GM19023 (cell line): ENCODE measurements around the gene PPIB.
"Not testable (repeated sequence)": the region's sequence is repeated elsewhere in the genome, so short reads cannot be mapped to it uniquely, and the experiment has no call there.

Experiments
- ATAC-seq: cut with Tn5 transposase; IDR thresholded peaks from one replicate; pipeline ENCODE4 v1.9.1; 2021; ENCODE audit warnings: mild to moderate bottlenecking, moderate library complexity; ENCODE audit not compliant: unreplicated experiment

PPIB gene

DNA sequence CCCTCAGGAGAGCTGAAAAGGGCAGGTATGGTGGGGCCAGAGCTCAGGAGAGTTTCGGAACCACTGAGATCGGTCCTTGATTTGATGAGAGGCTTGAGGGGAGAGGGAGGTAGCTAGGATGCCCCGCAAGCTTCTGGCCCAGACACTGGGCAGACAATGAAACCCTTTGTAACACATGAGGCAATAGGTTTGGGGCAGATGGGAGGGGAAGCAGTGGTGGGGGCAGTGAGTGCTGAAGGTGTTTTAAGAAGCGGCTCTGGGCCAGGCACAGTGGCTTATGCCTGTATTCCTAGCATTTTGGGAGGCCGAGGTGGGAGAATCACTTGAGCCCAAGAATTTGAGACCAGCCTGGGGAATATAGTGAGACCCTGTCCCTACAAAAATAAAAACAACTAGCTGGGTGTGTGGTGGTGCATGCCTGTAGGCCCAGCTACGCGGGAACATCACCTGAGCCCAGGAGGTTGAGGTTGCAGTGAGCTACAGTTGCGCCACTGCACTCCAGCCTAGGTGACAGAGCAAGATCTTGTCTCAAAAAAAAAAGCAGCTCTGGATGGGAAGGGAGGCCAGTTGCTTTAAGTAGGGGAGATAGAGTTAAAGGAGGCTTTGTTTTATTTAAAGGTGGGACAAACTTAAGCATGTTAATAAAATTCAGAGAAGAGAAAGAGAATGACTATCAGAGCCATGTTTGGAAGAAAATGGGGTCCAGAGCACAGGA, 20.9 kb downstream of the PPIB start:
- no peak for ATAC-seq

DNA sequence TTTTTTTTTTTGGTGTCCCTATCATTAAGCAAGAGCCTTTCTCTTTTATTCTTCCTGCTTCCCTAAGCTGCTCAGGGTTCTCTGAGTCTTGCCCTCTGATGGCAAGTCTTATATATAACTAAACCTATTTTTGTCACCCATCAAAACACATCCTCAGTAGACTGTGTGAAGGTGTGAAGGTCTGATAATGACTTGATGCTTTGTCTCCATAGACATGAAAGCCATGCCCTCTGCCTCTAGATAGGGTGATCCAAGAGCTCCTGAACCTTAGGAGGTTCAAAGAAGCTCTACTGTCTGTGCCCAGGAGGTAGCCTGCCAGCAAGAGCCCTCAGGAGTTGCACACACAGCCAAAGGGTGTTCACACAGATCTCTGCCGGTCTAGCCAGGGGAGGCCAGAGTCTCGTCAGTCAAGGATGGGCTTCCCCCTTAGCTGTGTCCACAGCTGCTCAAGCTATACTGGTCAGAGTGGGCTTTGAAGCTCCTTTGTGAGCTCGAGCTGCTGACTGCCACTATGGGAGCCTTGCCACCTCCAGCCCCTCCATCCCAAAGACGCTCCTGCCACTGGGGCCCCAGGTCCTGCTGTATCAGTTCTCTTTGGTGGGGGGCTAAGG, 24.4 kb downstream of the PPIB start:
- no peak for ATAC-seq

DNA sequence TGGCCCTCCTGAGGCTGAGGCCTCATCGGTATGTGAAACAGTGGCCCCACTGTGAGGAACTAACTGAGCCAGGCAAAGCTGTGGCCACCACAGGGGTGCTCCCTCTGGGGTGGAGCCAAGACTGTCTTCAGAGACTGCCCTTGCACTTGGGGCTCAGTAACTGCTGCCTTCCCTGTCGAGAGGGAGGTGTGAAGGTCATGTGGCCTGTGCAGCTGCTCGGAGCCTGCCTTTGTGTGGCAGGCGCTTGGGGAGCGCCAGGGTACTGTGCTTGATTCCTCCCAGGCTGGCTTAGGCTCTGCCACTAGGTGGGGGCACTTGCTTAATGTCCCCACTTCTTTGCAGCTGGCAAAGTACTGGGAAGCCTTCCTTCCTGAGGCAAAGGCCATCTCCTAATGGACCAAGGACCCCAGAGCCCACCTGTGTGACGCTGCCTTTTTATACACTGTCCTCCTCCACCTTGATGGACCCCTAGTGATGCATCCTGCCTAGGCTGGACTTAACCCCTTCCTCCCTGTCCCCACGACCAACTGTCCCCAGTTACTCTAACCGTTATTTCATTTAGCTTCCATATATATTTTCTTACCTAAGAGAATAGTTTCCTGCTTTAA, 25.5 kb downstream of the PPIB start:
- ATAC-seq: no peak

DNA sequence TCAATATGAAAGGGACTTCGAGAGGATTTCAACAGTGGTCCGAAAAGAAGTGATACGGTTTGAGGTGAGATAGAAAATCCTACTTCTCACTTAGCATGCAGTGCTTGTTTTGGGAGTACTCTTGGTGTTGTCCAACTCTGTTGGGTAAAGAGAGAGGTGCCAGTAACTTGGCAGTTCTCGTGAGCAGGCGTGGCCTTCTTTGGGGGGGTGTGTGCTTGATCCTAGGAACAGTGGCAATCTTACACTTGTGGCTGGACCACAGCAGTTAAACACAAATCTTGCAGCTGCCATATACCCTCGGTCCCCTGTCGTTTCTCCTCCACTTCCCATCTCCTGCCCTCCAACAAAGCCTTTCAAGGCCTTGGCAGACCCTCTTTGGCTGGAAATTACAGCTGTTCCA, 26.5 kb downstream of the PPIB start:
- ATAC-seq: no peak

DNA sequence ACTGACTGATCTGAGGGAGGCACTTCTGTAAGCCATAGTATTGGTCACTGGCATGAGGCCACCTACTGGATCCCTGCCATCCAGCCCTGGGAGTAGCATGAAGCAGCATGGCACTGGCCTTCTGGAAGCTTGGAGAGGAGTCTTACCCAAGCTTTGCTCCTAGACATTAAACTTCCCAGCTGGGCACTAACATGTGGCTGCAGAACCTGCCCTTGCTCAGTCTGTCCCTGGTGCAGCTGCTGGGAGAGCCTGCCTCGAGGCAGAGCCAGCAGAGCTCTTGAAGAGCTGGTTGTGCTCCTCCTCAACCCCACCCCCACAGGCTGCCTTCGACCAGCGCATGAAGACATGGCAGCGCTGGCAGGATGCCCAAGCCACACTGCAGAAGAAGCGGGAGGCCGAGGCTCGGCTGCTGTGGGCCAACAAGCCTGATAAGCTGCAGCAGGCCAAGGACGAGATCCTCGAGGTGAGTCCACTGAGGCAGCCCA, 28.4 kb downstream of the PPIB start:
- ATAC-seq: no peak

DNA sequence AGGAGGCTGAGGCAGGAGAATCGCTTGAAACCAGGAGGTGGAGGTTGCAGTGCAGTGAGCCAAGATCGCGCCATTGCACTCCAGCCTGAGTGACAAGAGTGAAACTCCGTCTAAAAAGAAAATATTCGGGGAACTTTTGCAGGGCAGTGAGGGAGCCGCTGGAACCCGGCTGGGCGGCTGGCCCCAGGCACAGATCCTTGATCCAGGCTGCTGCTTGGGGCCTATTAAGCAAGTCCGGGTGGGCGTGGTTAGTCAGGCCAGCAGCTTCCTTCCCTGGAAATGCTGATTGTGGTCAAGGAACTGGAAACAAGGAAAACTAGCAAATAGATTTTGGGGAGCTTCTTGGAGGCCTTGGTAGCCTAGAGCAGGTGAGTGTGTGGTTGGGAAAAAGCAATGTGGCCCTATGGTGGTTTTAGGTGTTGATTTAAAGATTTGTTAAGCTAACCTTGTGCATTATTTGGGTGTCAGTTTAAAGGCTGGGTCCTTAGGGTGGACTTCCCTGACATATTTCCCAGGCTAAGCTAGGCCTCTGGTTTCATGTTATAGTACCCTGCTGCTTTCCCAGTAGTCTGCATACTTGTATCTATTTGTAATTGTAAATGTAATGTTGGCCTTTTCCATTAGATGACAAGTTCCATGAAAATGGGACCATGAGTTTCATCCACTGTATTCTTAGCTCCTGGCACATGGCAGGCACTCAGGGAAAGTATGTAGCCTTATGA, 29.0 kb downstream of the PPIB start:
- no peak for ATAC-seq

DNA sequence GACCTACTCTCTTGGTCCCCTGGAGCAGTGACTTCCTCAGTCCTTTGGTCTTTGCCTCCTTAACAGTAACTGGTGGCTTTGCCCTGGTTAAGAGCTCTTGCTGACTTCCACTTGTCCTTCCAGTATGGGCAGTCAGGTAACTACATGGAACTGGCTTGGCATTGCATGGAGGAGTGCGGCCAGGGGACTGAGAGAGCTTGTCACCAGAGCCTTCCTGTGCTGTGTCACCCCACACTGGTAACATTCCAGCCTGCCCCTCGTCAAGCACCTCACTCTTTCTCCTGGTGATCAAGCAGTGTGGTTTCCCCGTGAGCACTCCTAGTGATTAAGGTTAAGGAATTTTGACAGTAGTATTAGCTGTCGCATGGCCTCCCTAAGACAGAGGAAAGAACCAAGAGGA, 30.6 kb downstream of the PPIB start:
- no peak for ATAC-seq

DNA sequence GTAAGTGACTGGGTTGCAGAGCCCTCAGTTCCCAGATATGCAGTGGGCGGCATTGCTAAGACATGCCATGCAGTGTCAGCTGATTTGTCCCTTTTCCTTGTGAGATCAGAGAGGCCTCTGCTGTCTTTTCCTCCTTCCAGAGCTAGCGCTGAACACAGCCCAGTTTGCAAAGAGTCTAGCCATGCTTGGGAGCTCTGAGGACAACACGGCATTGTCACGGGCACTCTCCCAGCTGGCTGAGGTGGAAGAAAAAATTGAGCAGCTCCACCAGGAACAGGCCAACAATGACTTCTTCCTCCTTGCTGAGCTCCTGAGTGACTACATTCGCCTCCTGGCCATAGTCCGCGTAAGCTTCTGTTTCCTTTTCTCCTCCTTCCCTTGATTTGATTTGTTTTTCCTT, 31.3 kb downstream of the PPIB start:
- no peak for ATAC-seq

DNA sequence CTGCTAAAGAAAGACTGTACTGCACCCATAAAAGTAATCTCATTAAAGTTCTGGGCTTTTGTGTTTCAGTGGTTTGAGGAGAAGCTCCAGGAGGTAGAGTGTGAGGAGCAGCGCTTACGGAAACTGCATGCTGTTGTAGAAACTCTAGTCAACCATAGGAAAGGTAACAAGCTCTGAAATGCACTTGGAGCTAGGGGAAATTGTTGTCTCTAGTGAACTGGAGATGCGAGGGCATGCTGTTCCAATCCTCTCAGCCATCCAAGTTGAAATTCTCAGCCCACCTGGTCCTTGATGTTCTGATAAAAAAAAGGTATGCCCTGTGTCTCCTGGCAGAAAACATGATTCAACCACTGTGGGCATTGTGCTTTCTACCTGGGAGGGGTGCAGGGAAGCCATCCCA, 32.7 kb downstream of the PPIB start:
- no peak for ATAC-seq

DNA sequence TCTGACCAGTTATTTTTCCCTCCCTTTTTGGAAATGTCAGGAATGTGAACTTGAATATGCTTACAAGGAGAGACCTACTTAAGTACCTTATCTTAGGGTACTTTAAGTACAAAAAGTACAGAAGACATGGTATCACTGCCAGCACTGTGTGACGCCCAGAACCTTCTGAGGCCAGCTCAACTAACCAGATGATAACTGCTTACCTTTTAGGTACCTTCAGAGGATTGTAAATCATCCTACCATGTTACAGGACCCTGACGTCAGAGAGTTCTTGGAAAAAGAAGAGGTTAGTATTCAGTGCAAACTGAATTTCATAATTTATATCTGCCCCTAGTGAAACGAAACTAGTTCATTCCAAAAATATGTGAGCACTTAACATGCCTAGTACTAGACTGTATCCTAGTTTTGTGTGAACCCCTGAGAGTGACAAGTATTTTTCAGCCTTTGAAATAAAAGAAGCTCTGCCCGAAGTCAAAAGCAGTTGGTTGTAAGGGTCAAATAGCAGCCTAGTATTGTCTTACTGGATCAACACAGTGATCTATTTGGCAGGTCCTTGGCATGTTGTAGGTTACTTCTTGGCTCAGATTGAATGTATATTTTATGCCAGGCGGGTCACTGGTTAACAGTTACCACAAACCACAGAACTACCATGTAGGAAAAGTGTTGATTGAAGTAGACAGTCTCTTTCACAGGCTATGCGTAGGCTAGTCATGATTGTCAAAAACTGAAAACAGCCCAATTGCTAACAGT, 35.1 kb downstream of the PPIB start:
- no peak for ATAC-seq

DNA sequence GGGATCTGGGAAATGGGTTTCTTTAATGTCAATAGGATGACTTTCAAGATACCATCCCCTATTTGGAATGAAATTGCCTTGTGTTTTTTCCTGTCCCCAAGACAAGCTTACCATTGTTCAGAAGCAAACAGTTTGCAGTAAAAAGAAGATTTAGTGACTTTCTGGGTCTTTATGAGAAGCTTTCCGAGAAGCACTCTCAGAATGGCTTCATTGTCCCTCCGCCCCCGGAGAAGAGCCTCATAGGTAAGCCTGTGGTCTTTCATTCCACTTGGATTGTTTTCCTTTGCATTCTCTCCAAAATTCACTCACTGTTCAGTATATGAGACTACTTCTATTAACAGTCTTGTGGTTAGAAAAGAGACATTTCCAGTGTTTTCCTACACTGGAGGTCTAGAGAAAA, 36.8 kb downstream of the PPIB start:
- ATAC-seq: no peak

DNA sequence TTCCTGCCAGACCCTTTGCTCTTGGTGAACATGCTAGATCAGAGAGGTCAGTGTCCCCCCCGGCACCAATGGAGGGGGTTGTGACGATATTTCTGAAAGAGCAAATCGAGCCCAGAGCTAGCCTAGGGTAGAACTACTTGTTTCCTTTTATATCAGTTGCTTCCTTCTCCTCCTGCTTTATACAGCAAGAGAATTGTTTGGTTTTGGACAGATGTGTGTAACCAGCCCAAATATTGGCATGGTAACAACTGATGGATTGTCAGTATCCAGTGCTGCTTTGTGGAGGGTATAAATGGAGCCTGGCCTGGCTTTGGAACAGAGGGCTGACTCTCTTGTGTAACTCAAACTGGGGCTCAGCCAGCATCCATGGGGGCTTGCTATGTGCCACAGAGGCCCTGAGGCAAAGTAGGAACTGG, 39.9 kb downstream of the PPIB start:
- ATAC-seq: no peak

DNA sequence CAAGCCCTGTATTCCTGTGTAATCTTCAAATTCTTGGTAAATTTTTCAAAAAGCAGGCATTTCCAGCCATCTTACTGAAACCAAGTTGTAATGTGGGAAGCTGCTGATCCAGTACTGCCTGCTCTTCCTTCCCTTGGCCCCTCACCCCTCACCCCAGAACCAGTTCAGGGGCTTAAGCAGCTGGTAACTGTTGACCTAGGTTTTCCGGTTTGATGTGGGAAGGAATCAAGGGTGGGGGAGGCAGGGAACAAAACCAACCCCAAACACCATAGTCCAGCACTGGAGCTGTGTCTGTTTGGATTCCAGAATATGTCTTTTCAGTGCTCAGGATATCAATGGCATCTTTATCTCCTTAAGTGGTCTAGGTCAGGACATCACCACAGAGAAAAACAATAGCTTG, 40.4 kb downstream of the PPIB start:
- no peak for ATAC-seq

DNA sequence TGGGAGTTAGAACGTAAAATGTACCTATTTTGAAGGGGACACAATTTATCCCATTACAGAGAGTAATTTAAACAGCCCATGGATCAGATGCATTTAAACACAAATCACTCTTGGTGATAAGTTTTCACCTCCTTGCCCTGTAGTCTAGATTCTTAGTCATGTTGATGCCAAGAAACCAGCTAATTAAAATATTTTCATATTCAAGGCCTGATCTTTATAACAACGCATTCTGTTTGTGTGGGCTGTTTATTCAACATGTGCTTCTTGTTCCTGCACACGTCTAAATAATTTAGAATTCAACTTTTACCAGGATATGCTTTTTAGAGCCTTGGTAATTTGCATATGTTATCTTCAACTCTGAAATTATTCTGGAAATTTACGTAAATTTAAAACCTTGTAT, 41.2 kb downstream of the PPIB start:
- ATAC-seq: no peak

DNA sequence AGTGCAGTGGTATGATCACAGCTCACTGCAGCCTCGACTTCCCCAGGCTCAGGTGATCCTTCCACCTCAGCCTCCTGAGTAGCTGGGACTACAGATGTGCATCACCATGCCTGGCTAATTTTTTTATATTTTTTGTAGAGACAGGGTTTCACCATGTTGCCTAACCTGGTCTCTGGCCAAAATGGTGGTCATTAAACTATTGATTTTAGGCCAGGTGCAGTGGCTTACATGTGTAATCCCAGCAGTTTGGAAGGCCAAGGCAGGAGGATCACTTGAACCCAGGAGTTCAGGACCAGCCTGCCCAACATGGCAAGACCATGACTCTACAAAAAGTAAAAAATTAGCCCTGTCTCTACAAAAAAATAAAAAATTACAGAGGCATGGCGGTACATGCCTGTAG, 42.5 kb downstream of the PPIB start:
- ATAC-seq: not testable (repeated sequence)

DNA sequence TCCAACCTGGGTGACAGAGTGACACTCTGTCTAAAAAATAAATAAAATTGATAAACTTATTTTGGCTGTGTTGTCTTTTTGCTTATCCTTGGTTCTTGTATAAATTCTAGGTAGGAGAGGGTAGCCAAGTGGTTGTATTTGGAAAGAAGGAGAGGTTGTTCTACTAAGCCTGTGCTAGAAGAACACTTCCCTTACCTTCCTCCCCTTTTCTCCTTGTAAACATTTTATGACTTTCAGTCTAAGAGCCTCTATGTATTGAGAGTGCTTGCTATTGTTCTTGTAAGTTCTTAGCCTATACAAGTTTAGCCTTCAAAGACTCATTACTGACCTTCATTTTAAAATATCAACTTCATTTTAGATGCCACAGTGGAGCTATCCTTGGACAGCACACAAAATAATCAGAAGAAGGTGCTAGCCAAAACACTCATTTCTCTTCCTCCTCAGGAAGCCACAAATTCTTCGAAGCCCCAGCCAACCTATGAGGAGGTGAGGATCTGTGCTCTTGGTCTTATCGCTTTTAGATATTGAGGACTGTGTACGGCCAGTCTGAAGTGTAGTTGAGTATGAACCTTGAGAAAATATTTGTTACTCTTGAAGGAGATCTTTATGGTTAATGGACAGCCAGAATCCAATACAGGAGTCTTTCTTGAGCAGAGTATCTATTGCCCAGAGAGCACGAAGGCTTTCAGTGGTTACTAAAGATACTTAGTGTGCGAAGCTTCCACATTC, 44.9 kb downstream of the PPIB start:
- ATAC-seq: no peak

DNA sequence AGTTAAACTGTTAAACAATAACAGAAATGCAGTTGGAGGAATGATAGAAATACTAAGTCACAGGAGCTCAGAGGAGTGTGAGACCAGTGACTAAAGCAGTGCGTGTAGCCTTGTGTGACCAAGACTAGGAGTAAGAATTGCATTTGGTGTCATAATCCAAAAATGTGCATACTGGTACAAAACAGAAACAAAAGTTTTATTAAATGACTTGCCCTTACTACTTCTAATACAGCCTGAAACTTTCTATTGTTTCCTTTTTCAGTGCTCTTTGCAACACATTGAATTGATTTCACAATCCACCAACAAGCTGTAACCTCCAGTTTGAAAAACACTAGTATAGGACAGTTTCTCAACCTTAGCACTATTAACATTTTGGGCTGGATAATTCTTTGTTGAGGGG, 49.9 kb downstream of the PPIB start:
- no peak for ATAC-seq

DNA sequence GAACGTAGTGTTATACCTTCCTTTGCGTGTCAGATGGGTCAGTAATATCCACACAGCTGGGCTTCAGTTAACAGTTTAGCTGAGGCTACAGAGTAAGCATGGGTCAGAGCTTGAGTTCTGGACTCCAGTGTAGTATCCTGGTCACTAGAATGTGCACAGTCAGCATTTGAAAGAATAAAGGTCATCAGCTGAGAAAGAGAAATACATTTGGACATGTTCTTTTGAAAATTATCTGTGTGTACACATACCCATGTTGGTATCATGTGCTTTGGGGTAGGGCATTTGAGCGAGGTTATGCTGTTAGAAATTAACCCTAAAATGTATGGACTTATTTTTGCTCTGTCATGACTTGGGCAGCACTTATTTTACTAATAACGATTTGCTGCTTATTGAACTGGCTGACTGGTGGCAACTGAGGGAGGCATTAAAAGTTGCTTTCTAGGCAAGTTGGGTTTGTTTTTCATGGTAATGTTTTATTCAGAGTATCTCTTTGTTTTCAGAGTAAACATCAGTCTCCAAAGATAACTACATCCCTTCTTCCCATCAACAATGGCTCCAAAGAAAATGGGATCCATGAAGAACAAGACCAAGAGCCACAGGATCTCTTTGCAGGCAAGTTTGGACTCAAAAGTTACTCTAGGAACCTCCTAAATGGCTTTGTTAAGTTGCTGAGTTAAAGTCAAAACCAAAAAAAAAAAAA, 50.6 kb downstream of the PPIB start:
- no peak for ATAC-seq

DNA sequence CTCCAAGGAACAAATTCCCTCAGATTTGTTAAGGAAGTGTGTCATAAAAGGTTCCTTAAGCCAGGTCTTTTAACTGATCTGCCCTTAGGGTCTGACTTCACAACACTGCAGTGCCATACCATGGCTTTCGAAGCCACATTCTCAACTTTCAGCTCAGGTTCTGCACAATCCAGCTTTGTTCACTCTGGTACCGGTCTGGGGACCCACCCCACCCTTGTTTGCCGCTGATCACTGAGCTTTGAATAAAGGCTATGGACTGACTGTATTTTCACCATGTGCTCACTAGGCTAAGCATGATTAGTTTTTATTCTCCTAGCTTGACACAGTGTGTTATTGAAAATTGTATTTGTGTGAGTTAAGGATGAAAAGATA, 51.2 kb downstream of the PPIB start:
- ATAC-seq: no peak
